Immature natural killer cell (primary cell): ENCODE measurements around the gene TGFBR3L. TPM values are rescaled to one million over a fixed set of nuclear protein-coding genes. Genes with fewer than 3 reads are reported as not detected.

Experiments used
- DNase-seq, 3 donors: peaks; one replicate each; pipeline ENCODE4 v3.0.0; 2022; ENCODE audit warnings: mixed read lengths in 1 of 3
- H3K27ac Mint-ChIP-seq, 6 donors: one replicate each; pipeline ENCODE4 v1.8.0; 2020; ENCODE audit warnings: mixed read lengths in 6 of 6, mild to moderate bottlenecking in 5 of 6, inconsistent platforms in 4 of 6, moderate library complexity in 3 of 6
- H3K27me3 Mint-ChIP-seq, 3 donors: one replicate each; pipeline ENCODE4 v1.8.0; 2020 to 2021; ENCODE audit warnings: low read depth in 3 of 3, mild to moderate bottlenecking in 3 of 3, mixed read lengths in 3 of 3, moderate library complexity in 3 of 3, inconsistent platforms in 1 of 3
- H3K36me3 Mint-ChIP-seq, 3 donors: one replicate each; pipeline ENCODE4 v1.8.0; 2020; ENCODE audit warnings: mixed read lengths in 3 of 3, inconsistent platforms in 2 of 3, mild to moderate bottlenecking in 2 of 3
- H3K4me1 Mint-ChIP-seq, 2 donors: one replicate each; pipeline ENCODE4 v1.8.0; 2020; ENCODE audit warnings: inconsistent platforms in 2 of 2, mild to moderate bottlenecking in 2 of 2, mixed read lengths in 2 of 2, moderate library complexity in 1 of 2
- H3K4me3 Mint-ChIP-seq, 5 donors: one replicate each; pipeline ENCODE4 v1.8.0; 2020; ENCODE audit warnings: mild to moderate bottlenecking in 5 of 5, mixed read lengths in 5 of 5, inconsistent platforms in 3 of 5, moderate library complexity in 3 of 5
- H3K9me3 Mint-ChIP-seq, 6 donors: one replicate each; pipeline ENCODE4 v1.8.0; 2020; ENCODE audit warnings: mild to moderate bottlenecking in 6 of 6, mixed read lengths in 6 of 6, inconsistent platforms in 4 of 6, moderate library complexity in 3 of 6
- polyA plus RNA-seq, 3 donors: library from polyadenylated mRNA; unstranded; fragments of 300-500 nt; fragmentation: Illumina TruSeq; gene quantifications; one replicate each; pipeline ENCODE4 v1.2.3, GENCODE V29; 2021

TGFBR3L gene
- polyA plus RNA-seq: under 1 TPM in 1 of 3 donors, not detected in 2; 0.86 TPM

DNA sequence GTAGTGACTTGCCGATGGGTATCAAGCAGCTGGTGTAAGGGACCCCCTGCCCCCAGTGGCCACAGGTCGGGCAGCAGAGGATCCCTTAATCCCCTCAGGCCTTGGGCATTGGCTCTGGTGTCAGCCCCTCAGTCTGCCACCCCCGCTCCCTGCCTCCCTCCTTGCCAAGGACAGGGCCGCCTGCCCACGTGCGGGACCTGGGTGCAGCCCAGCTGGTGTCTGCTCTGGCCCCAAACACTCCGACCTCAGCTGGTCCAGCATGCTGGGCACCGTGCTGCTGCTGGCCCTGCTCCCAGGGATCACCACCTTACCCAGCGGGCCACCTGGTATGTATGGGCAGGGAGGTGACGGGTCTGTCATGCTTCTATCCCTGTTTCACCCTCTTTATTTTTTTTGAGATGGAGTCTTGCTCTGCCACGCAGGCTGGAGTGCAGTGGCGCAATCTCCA, at the start of gene TGFBR3L:
TGFBR3L (plus strand) TSS at position 233 of the 448 bp plus-strand sequence.
- Mint-ChIP-seq H3K27ac (peak within 1 kb of the TSS in 3 of 6 donors; percentile 46 to 61 (median 50)), H3K4me1 (peaks cover 15% of the 10 kb centered on the region in 2 donors), H3K36me3 (peaks cover 0 to 10% (median 8%) of the 10 kb centered on the region in 3 donors), H3K27me3 (peaks cover 30 to 37% (median 34%) of the 10 kb centered on the region in 3 donors), H3K4me3 (peak within 1 kb of the TSS; percentile 53 to 68 (median 59)), H3K9me3 (peaks cover 0 to 5% (median 0%) of the 10 kb centered on the region in 6 donors)
- DNase-seq: no peak

DNA sequence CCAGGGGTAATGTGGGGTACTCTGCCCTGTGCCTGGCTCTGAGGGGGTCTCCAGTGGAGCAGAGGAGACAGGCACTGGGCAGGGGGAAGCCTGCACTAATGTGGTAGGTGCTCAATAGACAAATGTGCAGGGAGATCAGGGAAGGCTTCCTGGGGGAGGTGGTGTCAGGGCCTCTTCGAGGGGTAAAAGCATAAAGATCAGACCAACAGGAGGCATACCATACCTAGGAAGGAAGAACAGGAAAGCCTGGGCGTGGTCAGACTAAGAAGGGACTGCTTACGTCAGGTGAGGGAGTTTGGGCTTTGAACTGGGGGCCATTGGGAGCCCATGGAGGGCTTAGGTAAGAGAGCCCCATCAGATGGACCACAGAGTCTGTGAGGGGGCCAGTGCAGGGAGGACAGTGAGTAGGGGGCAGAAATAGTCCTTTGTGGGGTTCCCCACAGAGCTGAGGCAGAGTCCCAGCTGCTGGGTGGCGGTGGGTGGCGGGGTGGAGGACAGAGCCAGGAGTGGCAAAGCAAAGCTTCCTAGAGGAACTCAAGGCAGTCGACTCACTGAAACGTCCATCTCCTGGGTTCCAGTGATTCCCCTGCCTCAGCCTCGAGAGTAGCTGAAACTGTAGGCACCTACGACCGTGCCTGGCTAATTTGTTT, 49.2 kb upstream of the TGFBR3L start:
- Mint-ChIP-seq H3K27me3 (peaks cover 3 to 13% (median 13%) of the 10 kb centered on the region in 3 donors), H3K9me3 (no peaks in the 10 kb centered on the region), H3K4me3 (no peak overlapping the region), H3K4me1 (peaks cover 0 to 22% of the 10 kb centered on the region in 2 donors), H3K27ac (peak overlapping the region in 2 of 6 donors; percentile 10 to 54), H3K36me3 (no peaks in the 10 kb centered on the region)
- no peak for DNase-seq

DNA sequence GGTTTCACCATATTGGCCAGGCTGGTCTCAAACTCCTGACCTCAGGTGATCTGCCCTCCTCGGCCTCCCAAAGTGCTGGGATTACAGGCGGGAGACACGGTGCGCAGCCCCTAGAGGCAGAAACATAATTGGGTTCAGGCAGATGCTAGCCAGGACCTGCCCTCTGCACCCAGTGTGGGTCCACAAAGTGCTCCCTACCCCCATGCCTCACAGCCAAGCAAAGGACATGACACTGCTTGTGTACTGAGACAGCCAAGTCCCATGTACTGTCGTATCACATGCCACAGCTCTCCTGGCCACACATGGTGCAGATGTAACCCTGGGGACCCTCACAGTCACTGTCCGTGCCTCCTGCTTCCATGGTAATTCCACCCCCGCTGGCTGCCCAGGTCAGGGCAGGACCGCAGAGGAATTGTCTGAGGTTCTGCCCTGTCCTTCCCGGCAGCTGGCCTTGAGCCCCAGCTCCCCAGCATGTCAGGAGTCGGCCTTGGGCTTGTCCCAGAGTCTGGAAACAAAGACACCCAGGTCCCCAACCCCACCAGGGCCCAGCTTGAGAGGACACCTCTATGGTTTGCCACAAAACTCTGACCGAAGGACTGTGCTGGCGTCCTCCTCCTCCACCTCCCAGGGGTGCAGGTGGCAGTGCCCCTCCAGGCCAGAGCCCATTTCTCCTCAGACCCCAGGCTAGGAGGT, 48.1 kb upstream of the TGFBR3L start:
- Mint-ChIP-seq H3K4me3 (no peak overlapping the region), H3K27ac (peak overlapping the region in 1 of 6 donors; percentile 71), H3K27me3 (peaks cover 8 to 17% (median 14%) of the 10 kb centered on the region in 3 donors)

DNA sequence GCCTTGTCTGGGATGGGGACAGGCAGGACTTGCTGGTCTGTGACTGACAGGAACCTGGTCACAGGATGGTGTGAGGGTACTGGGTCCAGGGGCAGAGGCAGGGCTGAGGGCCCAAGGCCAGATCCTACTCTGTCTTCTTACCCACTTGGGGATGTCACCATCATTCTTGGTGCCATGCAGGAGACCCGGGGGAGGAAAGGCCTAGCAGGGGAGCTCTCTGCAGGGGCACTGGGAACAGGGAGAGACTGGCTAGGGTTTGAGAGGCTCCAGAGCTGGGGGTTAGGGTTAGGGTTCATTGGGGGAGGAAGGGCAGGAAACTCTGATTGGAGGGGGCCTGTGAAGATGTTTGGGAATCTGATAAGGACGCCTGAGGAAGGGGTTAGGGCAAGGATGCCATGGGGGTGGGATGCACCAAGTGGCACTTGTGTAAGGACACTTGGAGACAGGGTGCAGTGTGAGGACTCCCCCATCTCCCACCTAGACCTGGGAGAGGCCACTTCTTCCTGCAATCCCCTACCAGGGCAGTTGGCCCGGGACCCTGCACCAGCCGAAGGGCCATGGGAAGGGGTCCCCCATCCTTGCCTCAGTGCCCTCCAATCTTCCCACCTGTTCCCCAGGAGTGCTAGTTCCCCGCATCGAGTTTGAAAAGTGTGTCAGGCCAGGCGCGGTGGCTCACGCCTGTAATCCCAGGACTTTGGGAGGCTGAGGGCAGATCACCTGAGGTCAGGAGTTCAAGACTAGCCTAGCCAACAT, 47.4 kb upstream of the TGFBR3L start:
- H3K4me3 Mint-ChIP-seq: peak overlapping the region in 2 of 5 donors; percentile 25 to 88
- H3K27me3 Mint-ChIP-seq: peaks cover 8 to 21% (median 14%) of the 10 kb centered on the region in 3 donors
- no peaks in the 10 kb centered on the region for H3K9me3 Mint-ChIP-seq
- peak overlapping the region in 1 of 6 donors; percentile 71 for H3K27ac Mint-ChIP-seq
- no peak for DNase-seq
- no peaks in the 10 kb centered on the region for H3K36me3 Mint-ChIP-seq
- peaks cover 14 to 33% of the 10 kb centered on the region in 2 donors for H3K4me1 Mint-ChIP-seq

More for the DNA sequence above, 48.1 kb upstream of the TGFBR3L start:
- no peak for DNase-seq
- peaks cover 7 to 28% of the 10 kb centered on the region in 2 donors for H3K4me1 Mint-ChIP-seq
- H3K9me3 Mint-ChIP-seq: no peaks in the 10 kb centered on the region
- no peaks in the 10 kb centered on the region for H3K36me3 Mint-ChIP-seq

DNA sequence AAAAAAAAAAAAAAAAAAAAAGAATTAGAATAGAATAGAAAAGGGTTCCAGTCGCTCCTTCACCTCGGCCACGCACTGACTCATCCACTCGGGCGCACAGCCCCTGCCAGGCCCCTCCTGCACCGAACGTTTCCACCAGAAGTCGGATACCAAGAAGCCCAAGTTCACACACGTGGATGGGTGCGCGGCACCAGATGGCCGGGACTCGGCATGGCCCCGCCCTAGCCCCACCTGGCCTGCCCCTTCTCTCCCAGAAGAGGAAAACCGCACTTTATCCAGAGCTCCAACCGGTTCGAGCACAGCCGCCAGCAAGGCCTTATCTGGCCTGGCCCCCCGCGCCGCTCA, 46.3 kb upstream of the TGFBR3L start:
- Mint-ChIP-seq H3K9me3 (no peaks in the 10 kb centered on the region), H3K36me3 (no peaks in the 10 kb centered on the region), H3K4me3 (peak overlapping the region; percentile 76 to 88 (median 82)), H3K4me1 (peaks cover 14 to 37% of the 10 kb centered on the region in 2 donors), H3K27me3 (peaks cover 10 to 23% (median 16%) of the 10 kb centered on the region in 3 donors), H3K27ac (peak overlapping the region in 3 of 6 donors; percentile 62 to 87 (median 68))
- DNase-seq: no peak

DNA sequence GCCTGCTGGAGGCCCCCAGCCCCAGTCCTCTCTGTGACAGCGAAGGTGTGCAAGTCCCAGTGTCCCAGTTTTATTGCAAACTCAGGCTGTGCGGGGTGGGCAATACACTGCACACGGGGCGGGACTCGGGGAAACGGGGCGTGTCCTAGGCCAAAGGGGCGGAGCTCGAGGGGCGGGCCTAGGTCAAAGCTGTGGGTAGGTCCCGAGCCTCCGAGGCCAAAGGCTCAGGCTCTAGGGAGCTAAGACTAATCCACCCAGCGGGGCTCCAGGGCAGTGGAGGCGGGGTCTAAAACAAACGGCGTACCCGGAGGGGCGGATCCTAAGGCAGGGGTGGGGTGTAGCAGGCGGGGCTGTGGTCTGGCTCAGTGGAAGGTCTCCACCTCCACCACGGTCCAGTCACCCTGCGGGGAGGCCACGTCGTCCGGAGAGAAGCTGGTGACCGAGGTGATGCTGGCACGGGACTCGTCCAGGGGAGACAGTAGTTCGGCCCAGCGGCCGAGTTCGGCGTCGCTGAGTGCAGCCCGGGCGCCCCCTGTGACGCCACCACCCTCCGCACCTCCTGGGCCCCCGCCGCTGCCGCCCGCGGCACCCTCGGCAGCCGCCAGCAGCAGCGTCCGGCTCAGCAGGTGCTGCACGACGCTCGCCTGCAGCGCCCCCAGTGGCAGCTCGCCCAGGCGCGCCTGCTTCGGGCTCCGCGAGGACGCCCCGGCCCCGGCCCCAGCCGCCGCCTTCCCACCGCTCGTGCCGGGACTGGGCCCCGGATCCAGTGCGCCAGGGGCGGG, 45.8 kb upstream of the TGFBR3L start:
- H3K27me3 Mint-ChIP-seq: peaks cover 13 to 26% (median 16%) of the 10 kb centered on the region in 3 donors
- H3K36me3 Mint-ChIP-seq: no peaks in the 10 kb centered on the region
- peak overlapping the region; percentile 62 to 97 (median 87) for H3K27ac Mint-ChIP-seq
- peaks cover 14 to 41% of the 10 kb centered on the region in 2 donors for H3K4me1 Mint-ChIP-seq
- H3K4me3 Mint-ChIP-seq: peak overlapping the region; percentile 76 to 88 (median 82)
- DNase-seq: peak; percentile 87 to 91 (median 90)
- H3K9me3 Mint-ChIP-seq: no peaks in the 10 kb centered on the region

DNA sequence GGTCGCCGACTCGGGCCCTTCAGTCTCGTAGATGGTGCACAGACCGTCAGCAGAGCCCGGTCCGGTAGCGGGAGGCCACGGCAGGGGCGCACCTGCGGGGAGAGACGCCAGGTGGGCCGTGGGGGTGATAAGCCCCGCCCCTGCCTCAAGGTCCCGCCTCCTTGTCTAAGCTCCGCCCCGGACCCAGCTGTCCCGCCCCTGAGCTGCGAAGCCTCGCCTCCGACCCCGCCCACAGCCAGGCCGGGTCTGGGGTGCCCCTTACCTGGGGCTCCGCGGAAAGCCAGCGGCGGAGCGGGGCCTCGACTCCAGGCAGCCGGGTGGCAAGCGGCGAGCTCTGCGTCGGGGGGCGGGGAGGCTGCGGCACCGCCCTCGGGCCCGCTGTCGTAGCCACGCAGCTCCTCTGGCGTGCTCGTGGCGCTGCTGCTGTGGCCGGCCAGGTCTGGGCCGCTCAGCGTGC, 45.1 kb upstream of the TGFBR3L start:
- peak overlapping the region in 1 of 6 donors; percentile 34 for H3K27ac Mint-ChIP-seq
- no peaks in the 10 kb centered on the region for H3K9me3 Mint-ChIP-seq
- H3K27me3 Mint-ChIP-seq: peaks cover 13 to 24% (median 16%) of the 10 kb centered on the region in 3 donors
- H3K4me3 Mint-ChIP-seq: peak overlapping the region; percentile 44 to 70 (median 63)
- DNase-seq: peak; percentile 83 to 85 (median 85)
- peaks cover 14 to 41% of the 10 kb centered on the region in 2 donors for H3K4me1 Mint-ChIP-seq
- H3K36me3 Mint-ChIP-seq: no peaks in the 10 kb centered on the region

DNA sequence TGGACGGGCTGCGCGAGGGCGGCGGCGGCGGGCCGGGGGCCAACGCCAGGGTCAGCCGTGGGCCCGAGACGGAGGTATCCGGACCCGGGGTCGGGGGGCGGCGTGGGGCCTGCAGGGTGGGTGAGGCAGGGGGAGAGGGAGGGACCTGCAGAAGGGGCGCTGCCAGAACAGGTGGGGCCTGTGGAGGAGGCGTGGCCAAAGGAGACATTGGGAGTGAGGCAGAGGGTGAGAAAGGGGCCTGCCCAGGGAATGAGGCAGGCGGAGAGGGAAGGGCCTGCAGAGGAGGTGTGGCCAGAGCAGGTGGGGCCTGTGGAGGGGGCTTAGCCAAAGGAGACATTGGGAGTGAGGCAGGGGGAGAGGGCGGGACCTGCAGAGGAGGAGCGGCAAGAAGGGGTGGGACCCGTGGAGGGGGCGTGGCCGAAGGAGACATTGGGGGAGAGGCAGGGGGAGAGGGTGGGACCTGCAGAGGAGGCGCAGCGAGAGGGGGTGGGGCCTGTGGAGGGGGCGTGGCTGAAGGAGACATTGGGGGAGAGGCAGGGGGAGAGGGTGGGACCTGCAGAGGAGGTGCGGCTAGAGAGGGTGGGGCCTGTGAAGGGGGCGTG, 44.6 kb upstream of the TGFBR3L start:
- Mint-ChIP-seq H3K27ac (peak overlapping the region in 2 of 6 donors; percentile 50 to 70), H3K4me1 (peaks cover 14 to 46% of the 10 kb centered on the region in 2 donors), H3K9me3 (no peaks in the 10 kb centered on the region), H3K4me3 (peak overlapping the region; percentile 53 to 84 (median 60)), H3K27me3 (peaks cover 13 to 24% (median 15%) of the 10 kb centered on the region in 3 donors), H3K36me3 (no peaks in the 10 kb centered on the region)
- DNase-seq: peak; percentile 47 to 53 (median 53)

DNA sequence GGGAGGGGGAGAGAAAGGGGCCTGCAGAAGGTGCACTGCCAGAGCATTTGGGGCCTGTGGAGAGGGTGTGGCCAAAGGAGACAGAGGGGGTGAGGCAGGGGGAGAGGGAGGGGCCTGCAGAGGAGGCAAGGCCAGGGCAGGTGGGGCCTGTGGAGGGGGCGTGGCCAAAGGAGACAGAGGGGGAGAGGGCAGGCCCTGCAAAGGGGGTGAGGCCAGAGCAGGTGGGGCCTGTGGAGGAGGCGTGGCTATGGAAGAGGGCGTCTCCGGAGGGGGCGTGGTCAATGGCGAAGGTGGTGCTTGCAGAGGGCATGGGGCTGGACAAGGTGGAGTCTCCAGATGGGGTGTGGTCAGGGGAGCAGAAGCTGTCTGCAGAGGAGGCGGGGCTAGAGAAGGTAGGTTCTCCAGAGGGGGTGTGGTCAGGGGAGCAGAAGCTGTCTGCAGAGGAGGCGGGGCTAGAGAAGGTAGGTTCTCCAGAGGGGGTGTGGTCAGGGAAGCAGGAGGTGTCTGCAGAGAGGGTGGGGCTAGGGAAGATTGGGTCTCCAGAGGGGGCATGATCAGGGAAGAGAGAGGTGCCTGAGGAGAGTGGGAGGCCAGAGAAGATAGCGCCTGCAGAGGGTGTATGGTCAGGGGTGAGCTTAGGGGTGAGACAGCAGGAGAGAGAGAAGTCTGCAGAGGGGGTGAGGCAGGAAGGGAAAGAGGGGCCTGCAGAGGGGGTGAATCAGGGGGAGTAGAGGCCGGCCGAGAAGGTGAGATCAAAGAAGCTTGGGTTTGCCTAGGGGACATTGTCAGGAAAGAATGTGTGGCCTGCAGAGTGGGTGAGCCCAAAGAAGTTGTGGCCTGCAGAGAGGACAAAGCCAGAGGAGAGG, 43.8 kb upstream of the TGFBR3L start:
- H3K27ac Mint-ChIP-seq: peak overlapping the region in 2 of 6 donors; percentile 49 to 67

DNA sequence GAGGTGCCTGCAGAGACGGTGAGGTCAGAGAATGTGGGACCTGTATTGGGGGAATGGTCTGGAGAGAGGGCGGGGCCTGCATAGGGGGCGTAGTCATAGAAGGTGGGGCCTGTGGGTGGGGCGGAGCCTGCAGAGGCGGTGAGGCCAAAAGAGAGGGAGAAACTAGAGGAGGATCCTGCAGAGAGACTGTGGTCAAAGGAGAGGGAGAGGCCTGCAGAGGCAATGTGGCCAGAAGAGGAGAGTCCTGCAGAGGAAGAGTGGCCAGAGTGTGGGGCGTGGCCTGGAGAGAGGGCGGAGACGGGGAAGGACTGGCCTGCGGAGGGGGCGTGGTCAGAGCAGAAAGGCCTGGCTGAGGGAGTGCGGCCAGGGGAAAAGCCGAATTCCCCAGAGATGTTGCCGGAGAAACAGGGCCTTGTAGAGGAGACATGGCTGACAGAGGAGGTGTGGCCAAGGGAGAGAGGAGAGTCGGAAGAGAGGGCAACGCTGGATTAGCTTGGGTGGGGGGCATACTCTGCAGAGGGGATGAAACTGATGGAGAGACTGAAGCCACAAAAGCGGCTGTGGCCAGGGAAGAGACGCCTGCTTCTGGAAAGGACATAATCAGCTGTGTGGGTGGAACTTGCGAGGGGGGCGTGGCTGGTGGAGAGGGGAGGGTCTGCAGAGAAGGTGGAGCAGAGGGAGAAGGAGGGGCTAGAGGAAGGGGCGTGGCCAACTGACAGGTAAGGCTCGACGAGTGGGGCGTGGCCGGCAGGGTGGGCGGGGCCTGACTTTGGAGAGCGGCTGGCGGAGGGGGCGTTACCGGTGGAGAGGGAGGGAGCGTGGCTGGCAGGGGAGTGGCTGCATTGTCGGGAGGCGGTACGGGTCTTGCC, 43.0 kb upstream of the TGFBR3L start:
- no peaks in the 10 kb centered on the region for H3K36me3 Mint-ChIP-seq
- no peaks in the 10 kb centered on the region for H3K9me3 Mint-ChIP-seq
- peaks cover 9 to 26% (median 13%) of the 10 kb centered on the region in 3 donors for H3K27me3 Mint-ChIP-seq
- DNase-seq: peak; percentile 66 to 71 (median 67)
- H3K4me3 Mint-ChIP-seq: peak overlapping the region; percentile 62 to 79 (median 70)
- peaks cover 14 to 47% of the 10 kb centered on the region in 2 donors for H3K4me1 Mint-ChIP-seq
- peak overlapping the region in 4 of 6 donors; percentile 42 to 82 (median 54) for H3K27ac Mint-ChIP-seq

More for the DNA sequence above, 43.8 kb upstream of the TGFBR3L start:
- Mint-ChIP-seq H3K9me3 (no peaks in the 10 kb centered on the region), H3K4me3 (peak overlapping the region; percentile 62 to 84 (median 70)), H3K27me3 (peaks cover 11 to 25% (median 13%) of the 10 kb centered on the region in 3 donors), H3K36me3 (no peaks in the 10 kb centered on the region), H3K4me1 (peaks cover 14 to 47% of the 10 kb centered on the region in 2 donors)
- DNase-seq: peak; percentile 47 to 56 (median 47)
